MG63 (cell line): ENCODE data around the gene KARS1. TPM values are rescaled to one million over a fixed set of nuclear protein-coding genes. Genes with fewer than 3 reads are reported as not detected.

Source experiments
- DNase-seq: peaks from one replicate; pipeline ENCODE4 v3.0.0-alpha.2; 2020
- H3K27me3 ChIP-seq: fragments of 250-450 bp; sonication (Bioruptor Pico); 2 replicates; pipeline ENCODE4 v1.5.1; 2020; ENCODE audit warnings: mild to moderate bottlenecking, moderate library complexity
- H3K36me3 ChIP-seq: fragments of 250-450 bp; sonication (Bioruptor Pico); 2 replicates; pipeline ENCODE4 v1.5.1; 2020; ENCODE audit warnings: mild to moderate bottlenecking, moderate library complexity
- H3K4me3 ChIP-seq: fragments of 250-450 bp; sonication (Bioruptor Pico); 2 replicates; pipeline ENCODE4 v1.5.1; 2020; ENCODE audit warnings: mild to moderate bottlenecking, moderate library complexity
- H3K9me3 ChIP-seq: fragments of 250-450 bp; sonication (Bioruptor Pico); 2 replicates; pipeline ENCODE4 v1.5.1; 2020; ENCODE audit warnings: mild to moderate bottlenecking, moderate library complexity
- total RNA-seq: library from RNA; depleted of rRNA; stranded (reverse); fragments of >200 nt; shearing (Covaris generic); gene quantifications from 2 replicates; pipeline ENCODE4 v1.2.3, GENCODE V29; 2014; ENCODE audit warnings: low replicate concordance; rRNA removed

Gene KARS1
- 161 and 178 TPM in 2 replicates for total RNA-seq

GRCh38 chr16:75647492-75648264 lies at the start of gene KARS1, which contains the start of gene TERF2IP:
TSS of gene KARS1 (minus strand) at chr16:75647665. CDS start at chr16:75647639, 26 bp downstream.
TSS of gene TERF2IP (plus strand) at chr16:75647773. CDS start at chr16:75647883, 110 bp downstream.
- Histone ChIP-seq H3K9me3 (no peaks in the 10 kb centered on the region), H3K27me3 (no peaks in the 10 kb centered on the region), H3K36me3 (no peaks in the 10 kb centered on the region; the same call in none of the 2 replicates), H3K4me3 (peak within 1 kb of the TSS; percentile 87)
- peak; percentile 88 for DNase-seq

GRCh38 chr16:75695708-75696107 lies 48.2 kb upstream of the KARS1 start:
- no peak for DNase-seq
- no peaks in the 10 kb centered on the region for H3K9me3 ChIP-seq
- no peaks in the 10 kb centered on the region for H3K36me3 ChIP-seq
- H3K27me3 ChIP-seq = no peaks in the 10 kb centered on the region
- no peak overlapping the region for H3K4me3 ChIP-seq

DNA sequence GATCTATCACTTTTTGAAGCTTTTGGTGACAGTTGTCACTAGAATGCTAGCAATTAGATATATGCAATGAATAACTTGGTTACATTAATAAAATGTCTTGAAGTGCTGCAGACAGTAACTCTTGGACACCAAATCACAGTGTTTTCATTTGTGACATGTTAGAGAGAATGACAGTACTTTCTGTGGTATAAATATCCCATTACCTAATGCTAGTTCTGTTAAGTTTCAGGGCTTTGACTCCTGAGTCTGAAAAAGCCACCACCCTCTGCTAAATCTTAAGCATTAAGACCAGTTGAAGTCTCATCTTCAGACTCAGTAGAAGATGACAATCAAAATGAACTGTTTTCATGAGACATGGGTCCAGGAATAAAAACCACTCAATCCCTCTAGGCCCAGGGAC lies 39.9 kb upstream of the KARS1 start:
- Histone ChIP-seq H3K4me3 (no peak overlapping the region), H3K27me3 (no peaks in the 10 kb centered on the region), H3K36me3 (no peaks in the 10 kb centered on the region), H3K9me3 (no peaks in the 10 kb centered on the region)
- DNase-seq = no peak

- no peaks in the 10 kb centered on the region for H3K27me3 ChIP-seq
- no peak overlapping the region for H3K4me3 ChIP-seq
- no peak for DNase-seq
- H3K9me3 ChIP-seq = no peaks in the 10 kb centered on the region
- H3K36me3 ChIP-seq = no peaks in the 10 kb centered on the region
These were observed 34.8 kb upstream of the KARS1 start for GRCh38 chr16:75682308-75682707.

GRCh38 chr16:75679366-75679765 lies 31.9 kb upstream of the KARS1 start:
- Histone ChIP-seq H3K36me3 (no peaks in the 10 kb centered on the region), H3K4me3 (no peak overlapping the region), H3K9me3 (no peaks in the 10 kb centered on the region), H3K27me3 (no peaks in the 10 kb centered on the region)
- DNase-seq = no peak

DNA sequence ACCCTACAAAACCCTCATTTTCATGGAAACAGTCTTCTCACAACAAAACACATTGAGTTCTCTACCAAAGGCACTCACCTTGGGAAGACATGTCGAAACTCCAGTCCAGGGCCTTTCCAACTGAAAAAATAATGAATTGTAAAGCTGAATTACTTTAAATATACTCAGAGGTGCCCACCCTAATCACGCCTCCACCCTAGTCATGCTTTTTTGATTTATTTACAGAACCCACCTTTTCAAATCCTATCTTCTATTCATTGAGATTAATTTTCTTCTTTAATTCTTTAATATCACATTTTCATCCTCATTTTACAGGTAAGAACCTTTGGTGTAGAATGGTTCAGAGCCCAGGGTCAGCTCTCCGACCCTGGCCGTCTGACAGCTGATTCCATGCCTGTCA lies 29.4 kb upstream of the KARS1 start, which contains the start of gene CPHXL2:
Gene CPHXL2 (minus strand): TSS at position 101 of the 400 bp plus-strand sequence. CDS start 10 bp downstream, at position 91.
- no peak for DNase-seq
- no peaks in the 10 kb centered on the region for H3K27me3 ChIP-seq

GRCh38 chr16:75667503-75667902 lies 20.0 kb upstream of the KARS1 start:
- no peak for DNase-seq
- Histone ChIP-seq H3K4me3 (no peak overlapping the region), H3K36me3 (no peaks in the 10 kb centered on the region), H3K9me3 (no peaks in the 10 kb centered on the region), H3K27me3 (no peaks in the 10 kb centered on the region)

More for the DNA sequence above, 29.4 kb upstream of the KARS1 start, which contains the start of gene CPHXL2:
- no peaks in the 10 kb centered on the region for H3K9me3 ChIP-seq
- H3K36me3 ChIP-seq = no peaks in the 10 kb centered on the region
- no peak within 1 kb of the TSS for H3K4me3 ChIP-seq

DNA sequence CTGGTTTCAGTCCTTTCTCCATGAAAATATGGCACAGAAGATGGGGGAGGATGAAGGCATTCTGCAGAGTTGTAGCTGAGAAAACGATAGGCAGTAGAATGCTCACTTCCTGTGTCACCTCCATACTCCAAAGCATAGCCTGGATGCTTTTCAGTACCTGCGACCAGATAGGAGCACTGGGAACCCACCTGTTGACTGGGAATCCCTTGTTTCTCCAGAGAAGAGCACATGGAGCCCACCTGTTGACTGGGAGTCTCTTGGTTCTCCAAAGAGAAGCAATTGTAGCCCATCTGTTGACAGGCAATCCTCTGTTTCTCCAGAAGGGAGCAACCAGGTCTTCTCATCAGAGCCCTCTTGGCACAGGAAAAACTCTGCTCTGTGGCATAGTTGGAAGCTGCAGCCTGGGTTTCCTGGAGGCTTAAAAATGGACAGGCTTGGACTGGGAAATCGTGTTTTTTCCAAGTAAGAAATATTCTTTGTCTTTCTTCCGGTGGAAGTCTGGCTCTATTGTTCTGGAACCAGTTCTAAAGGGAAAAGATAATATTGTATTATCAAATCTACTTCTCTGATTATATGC lies 13.3 kb upstream of the KARS1 start:
- Histone ChIP-seq H3K36me3 (peaks cover 5% of the 10 kb centered on the region), H3K4me3 (no peak overlapping the region), H3K9me3 (no peaks in the 10 kb centered on the region), H3K27me3 (no peaks in the 10 kb centered on the region)
- DNase-seq = no peak

DNA sequence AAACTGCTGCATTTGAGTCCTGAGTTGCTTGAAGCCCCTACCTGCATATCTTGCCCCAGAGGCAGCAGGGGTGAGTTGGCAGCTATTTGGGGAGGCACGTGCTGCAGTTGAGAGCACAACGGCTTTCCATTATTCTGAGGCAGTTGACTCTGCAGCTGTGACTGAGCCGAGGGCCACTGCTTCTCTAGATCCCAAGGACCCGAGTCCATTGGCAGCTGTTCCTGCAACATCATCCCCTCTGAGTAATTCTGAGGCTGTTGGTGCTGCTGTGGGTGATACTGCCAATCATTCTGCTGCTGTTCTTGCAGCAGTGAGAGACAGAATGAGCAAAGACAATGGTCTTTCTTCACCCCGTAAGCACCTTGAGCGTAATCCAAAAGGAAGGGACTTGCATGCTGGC lies 12.9 kb upstream of the KARS1 start:
- Histone ChIP-seq H3K27me3 (no peaks in the 10 kb centered on the region), H3K4me3 (no peak overlapping the region), H3K9me3 (no peaks in the 10 kb centered on the region), H3K36me3 (peaks cover 5% of the 10 kb centered on the region)
- DNase-seq = no peak

DNA sequence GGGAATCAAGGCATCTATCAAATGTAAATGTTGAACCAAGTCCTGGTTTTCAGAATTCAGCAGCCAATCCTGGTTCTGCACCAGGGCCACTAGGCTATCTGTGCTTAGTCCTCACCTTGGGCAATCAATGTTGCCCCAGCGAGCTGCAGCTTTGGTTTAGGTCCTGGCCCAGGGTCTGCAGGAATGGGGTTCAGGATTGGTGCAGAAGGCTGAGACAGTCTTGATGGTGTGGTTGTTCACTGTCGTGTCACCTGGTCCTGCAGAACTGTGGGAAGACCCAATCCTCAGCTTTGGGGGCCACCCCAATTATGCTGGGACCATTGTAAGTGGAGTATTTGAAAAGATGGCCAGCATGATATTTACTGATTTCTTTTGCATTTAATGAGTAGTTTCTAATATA lies 10.7 kb upstream of the KARS1 start:
- H3K9me3 ChIP-seq = no peaks in the 10 kb centered on the region
- H3K27me3 ChIP-seq = no peaks in the 10 kb centered on the region
- peaks cover 9% of the 10 kb centered on the region for H3K36me3 ChIP-seq
- DNase-seq = no peak
- no peak overlapping the region for H3K4me3 ChIP-seq

DNA sequence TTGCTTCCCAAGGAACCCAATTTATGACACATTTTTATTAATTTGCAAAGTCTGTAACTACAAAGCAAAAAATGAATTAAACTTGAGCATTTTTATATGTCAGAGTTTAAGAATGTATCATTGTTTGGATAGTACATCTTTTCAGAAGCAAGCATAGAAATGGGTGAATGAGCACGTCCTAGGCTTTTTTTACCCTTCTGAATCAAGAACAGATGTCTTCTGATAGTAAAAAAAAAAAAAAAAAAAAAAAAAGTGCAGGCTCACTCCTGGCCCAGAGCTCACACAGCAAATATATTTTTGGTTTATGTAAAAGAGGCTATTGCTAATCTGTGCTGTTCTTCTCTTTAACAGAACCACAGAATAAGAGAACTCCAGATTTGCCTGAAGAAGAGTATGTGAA lies 6.5 kb upstream of the KARS1 start:
- no peaks in the 10 kb centered on the region for H3K27me3 ChIP-seq
- no peak overlapping the region for H3K4me3 ChIP-seq
- no peaks in the 10 kb centered on the region for H3K9me3 ChIP-seq
- no peak for DNase-seq
- peaks cover 9% of the 10 kb centered on the region for H3K36me3 ChIP-seq

DNA sequence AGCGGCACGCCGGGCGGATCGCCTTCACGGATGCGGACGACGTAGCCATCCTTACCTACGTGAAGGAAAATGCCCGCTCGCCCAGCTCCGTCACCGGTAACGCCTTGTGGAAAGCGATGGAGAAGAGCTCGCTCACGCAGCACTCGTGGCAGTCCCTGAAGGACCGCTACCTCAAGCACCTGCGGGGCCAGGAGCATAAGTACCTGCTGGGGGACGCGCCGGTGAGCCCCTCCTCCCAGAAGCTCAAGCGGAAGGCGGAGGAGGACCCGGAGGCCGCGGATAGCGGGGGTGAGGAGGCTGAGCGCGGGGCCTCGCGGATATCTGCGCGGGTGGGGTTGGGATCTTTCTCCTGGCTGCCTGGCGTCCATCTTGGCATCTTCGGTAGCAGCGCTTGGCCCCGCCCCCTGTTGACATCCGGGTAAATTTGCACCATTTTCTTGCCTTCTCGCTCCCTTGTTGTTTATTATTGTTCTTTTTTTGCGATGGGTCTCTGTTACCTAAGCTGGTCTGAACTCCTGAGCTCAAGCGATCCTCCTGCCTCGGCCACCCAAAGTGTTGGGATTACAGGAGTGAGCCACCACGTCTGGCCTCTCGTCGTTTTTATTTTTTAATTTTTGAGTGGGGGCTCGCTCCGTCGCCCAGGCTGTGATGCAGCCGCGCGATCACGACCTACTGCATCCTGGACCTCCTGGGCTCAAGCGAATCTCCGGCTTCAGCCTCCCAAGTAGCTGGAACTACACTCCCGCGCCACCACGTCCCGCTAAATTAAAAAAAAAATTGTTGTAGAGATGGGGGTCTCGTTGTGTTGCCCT lies 1.0 kb upstream of the KARS1 start:
- peak; percentile 54 for DNase-seq
- no peaks in the 10 kb centered on the region for H3K9me3 ChIP-seq

DNA sequence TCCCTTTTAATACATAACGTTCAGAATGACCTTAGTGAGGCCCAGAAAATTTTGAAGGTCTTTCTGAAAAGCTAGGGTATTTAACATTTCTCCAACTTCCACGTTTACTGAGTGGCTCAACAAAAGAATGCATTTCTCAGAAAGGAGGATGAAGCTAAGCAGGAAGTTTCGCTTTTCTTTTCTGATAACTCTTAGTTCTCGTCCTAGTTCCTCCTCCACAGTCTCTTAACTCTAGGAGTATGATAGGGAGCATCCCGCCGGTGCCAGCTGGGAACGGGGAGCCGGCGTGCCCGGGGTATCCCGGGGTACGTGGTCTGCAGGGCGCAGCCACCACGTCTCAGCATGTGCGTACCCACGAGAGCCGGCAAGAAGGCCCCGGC lies 363 bp downstream of the KARS1 start:
- Histone ChIP-seq H3K4me3 (peak overlapping the region; percentile 87), H3K36me3 (no peaks in the 10 kb centered on the region; the same call in none of the 2 replicates), H3K9me3 (no peaks in the 10 kb centered on the region), H3K27me3 (no peaks in the 10 kb centered on the region)
- no peak for DNase-seq

More for the DNA sequence above, 1.0 kb upstream of the KARS1 start:
- H3K4me3 ChIP-seq = peak overlapping the region; percentile 87
- no peaks in the 10 kb centered on the region; the same call in none of the 2 replicates for H3K36me3 ChIP-seq
- no peaks in the 10 kb centered on the region for H3K27me3 ChIP-seq

GRCh38 chr16:75644240-75645012 lies 3.0 kb downstream of the KARS1 start:
- Histone ChIP-seq H3K36me3 (peaks cover 14% of the 10 kb centered on the region), H3K9me3 (no peaks in the 10 kb centered on the region), H3K27me3 (no peaks in the 10 kb centered on the region), H3K4me3 (no peak overlapping the region)
- no peak for DNase-seq

- Histone ChIP-seq H3K9me3 (no peaks in the 10 kb centered on the region), H3K4me3 (no peak overlapping the region), H3K27me3 (no peaks in the 10 kb centered on the region), H3K36me3 (peaks cover 29% of the 10 kb centered on the region)
- DNase-seq = no peak
These were observed 6.9 kb downstream of the KARS1 start for GRCh38 chr16:75640598-75640997.

DNA sequence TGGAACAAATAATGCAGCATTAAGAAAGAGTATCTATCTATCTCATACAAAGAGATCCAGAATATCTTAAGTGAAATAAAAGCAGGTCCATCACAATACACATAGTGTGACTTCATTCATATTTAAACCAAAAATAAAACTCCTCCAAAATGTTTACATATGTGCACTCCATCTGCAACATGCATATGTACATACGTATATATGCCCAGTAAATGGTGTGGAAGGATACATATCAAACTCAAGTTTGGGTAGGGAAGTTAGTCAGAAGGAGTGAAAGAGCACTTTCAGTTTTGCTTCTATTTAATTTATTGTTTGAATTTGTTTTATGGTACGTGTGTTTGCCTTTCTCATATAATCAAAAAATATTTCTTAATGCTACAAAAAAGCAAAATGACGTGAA lies 12.4 kb downstream of the KARS1 start:
- no peak overlapping the region for H3K4me3 ChIP-seq
- DNase-seq = no peak
- no peaks in the 10 kb centered on the region for H3K9me3 ChIP-seq
- no peaks in the 10 kb centered on the region for H3K27me3 ChIP-seq
- H3K36me3 ChIP-seq = peaks cover 48% of the 10 kb centered on the region
